ENCODE results near the gene NME1.

- no peak for TF ChIP-seq EGR1 (IDR thresholded peaks at IDR 0.05)
- no peak for TF ChIP-seq REST (IDR thresholded peaks at IDR 0.05; ENCODE audit: low read depth)
- no peak for TF ChIP-seq TAF1 (IDR thresholded peaks at IDR 0.05; ENCODE audit: low read depth)
- TF ChIP-seq FOXM1 (IDR thresholded peaks at IDR 0.05; ENCODE audit: borderline replicate concordance, low read depth) = no peak
- TF ChIP-seq MAX (IDR thresholded peaks at IDR 0.05) = no peak
- TF ChIP-seq EP300 (IDR thresholded peaks at IDR 0.05; ENCODE audit: borderline replicate concordance) = no peak
- TF ChIP-seq CREB1 (IDR thresholded peaks at IDR 0.05; ENCODE audit: low read depth) = no peak
These were observed 20.4 kb upstream of the NME1 start for GRCh38 chr17:51132964-51133319.
